ENCODE measurements around the gene CLMN. TPM values are rescaled to one million over a fixed set of nuclear protein-coding genes. Genes with fewer than 3 reads are reported as not detected.

The CLMN gene
- total and polyA plus RNA-seq, 10 of the 15 experiments (the other 5 are each of a cell fraction or from before 2014, with no cell fraction given), result 7.8 to 49.3 (median 18.5) TPM

DNA sequence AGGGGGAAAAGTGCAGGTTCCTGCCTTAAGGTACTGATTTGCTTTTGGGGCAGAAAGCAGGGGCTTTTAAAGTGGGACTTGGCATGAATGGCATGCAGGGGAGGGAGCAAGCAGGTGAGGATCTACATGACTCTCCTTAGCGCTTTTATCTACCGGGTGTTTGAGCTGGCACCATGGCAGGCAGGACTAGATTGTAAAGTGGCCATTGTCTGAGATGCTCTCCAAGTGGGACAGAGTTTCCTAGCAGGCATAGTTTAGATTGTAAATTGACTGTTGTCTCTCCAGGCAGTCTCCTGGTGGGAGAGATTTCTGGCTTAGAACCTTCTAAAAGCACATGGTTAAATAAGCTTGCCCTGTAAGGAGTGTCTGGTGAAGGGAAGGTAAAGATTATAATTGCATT lies 157.1 kb downstream of the CLMN start:
- intact Hi-C loops (cut with micrococcal nuclease; ENCODE audit: unreplicated experiment), result no loop called here
- Histone ChIP-seq H2AFZ (ENCODE audit: control insufficient read depth, low read depth, low read length) (no peak overlapping the region), H3K9ac (ENCODE audit: control insufficient read depth, insufficient read depth, low read length) (no peak overlapping the region), H3K36me3 (ENCODE audit: control insufficient read depth in 2 of 2, insufficient read depth in 2 of 2, low read length in 1 of 2) (no peaks in the 10 kb centered on the region), H3K27me3 (replicated peaks in 1 of 2; ENCODE audit: control insufficient read depth in 2 of 2, insufficient read depth in 2 of 2, low read length in 1 of 2) (no peaks in the 10 kb centered on the region), H3K4me1 (ENCODE audit: control insufficient read depth, insufficient read depth, low read length) (peaks cover 5% of the 10 kb centered on the region; the same call in 1 of the 2 replicates), H3K9me3 (replicated peaks; ENCODE audit: control insufficient read depth, insufficient read depth, low read length) (peaks cover 2% of the 10 kb centered on the region; the same call in 2 of the 3 replicates), H4K20me1 (ENCODE audit: control insufficient read depth, insufficient read depth) (no peaks in the 10 kb centered on the region), H3K4me3 (no peak overlapping the region), H3K79me2 (ENCODE audit: control insufficient read depth, insufficient read depth, low read length) (peaks cover 4% of the 10 kb centered on the region; the same call in 1 of the 2 replicates), H3K27ac (ENCODE audit: control insufficient read depth, insufficient read depth) (no peak overlapping the region), H3K4me2 (ENCODE audit: control insufficient read depth, insufficient read depth) (no peak overlapping the region)
- ChIA-PET POLR2A (no interaction called here), RAD21 (ENCODE audit: unreplicated experiment) (no interaction called here), SMC1A (ENCODE audit: uncharacterized antibody, unreplicated experiment) (interaction anchor here (0.8 to 2.0 kb wide), 4 partner anchors 8 to 203 kb away, joined by 3 to 8 read pairs (median 3); no protein-coding TSS in a partner anchor), CTCF (interaction anchor here (0.7 to 1.1 kb wide), 2 partner anchors 11 to 33 kb away, joined by 3 to 4 read pairs; no protein-coding TSS in a partner anchor)
- FAIRE-seq (no peak), DNase-seq (ENCODE audit: low read depth, low spot score) (no peak), ATAC-seq (no peak)
- in situ Hi-C loops (cut with MboI), result no loop called here
- no TSS peak for BruUV-seq (replicated peaks)
- WGBS (ENCODE audit: insufficient coverage, insufficient replicate concordance, low lambda C conversion rate, missing lambda C conversion rate), result 96% methylated on average over 2 of the region's 2 CpGs
- TF ChIP-seq, protein P1, sequence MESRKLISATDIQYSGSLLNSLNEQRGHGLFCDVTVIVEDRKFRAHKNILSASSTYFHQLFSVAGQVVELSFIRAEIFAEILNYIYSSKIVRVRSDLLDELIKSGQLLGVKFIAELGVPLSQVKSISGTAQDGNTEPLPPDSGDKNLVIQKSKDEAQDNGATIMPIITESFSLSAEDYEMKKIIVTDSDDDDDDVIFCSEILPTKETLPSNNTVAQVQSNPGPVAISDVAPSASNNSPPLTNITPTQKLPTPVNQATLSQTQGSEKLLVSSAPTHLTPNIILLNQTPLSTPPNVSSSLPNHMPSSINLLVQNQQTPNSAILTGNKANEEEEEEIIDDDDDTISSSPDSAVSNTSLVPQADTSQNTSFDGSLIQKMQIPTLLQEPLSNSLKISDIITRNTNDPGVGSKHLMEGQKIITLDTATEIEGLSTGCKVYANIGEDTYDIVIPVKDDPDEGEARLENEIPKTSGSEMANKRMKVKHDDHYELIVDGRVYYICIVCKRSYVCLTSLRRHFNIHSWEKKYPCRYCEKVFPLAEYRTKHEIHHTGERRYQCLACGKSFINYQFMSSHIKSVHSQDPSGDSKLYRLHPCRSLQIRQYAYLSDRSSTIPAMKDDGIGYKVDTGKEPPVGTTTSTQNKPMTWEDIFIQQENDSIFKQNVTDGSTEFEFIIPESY (IDR thresholded peaks at IDR 0.05), result no peak
- no peak for TF ChIP-seq NR2C1 (IDR thresholded peaks at IDR 0.05)
- TF ChIP-seq CBX5 (IDR thresholded peaks at IDR 0.05; ENCODE audit: low read depth), result no peak
- TF ChIP-seq RAD21 (IDR thresholded peaks at IDR 0.05; ENCODE audit: insufficient read depth, low read depth, low read length), result no peak
- TF ChIP-seq, protein P2, sequence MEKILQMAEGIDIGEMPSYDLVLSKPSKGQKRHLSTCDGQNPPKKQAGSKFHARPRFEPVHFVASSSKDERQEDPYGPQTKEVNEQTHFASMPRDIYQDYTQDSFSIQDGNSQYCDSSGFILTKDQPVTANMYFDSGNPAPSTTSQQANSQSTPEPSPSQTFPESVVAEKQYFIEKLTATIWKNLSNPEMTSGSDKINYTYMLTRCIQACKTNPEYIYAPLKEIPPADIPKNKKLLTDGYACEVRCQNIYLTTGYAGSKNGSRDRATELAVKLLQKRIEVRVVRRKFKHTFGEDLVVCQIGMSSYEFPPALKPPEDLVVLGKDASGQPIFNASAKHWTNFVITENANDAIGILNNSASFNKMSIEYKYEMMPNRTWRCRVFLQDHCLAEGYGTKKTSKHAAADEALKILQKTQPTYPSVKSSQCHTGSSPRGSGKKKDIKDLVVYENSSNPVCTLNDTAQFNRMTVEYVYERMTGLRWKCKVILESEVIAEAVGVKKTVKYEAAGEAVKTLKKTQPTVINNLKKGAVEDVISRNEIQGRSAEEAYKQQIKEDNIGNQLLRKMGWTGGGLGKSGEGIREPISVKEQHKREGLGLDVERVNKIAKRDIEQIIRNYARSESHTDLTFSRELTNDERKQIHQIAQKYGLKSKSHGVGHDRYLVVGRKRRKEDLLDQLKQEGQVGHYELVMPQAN (conservative IDR thresholded peaks at IDR 0.05), result no peak

Measured in GM12878 (cell line).